IPS DF 4.7 (cell line): ENCODE results near the gene SRP14.

Source experiments
- DNase-seq: peaks from one replicate; pipeline ENCODE4 v3.0.0-alpha.2; 2013; ENCODE audit warnings: low spot score; ENCODE audit errors: extremely low read depth

Gene SRP14

DNA sequence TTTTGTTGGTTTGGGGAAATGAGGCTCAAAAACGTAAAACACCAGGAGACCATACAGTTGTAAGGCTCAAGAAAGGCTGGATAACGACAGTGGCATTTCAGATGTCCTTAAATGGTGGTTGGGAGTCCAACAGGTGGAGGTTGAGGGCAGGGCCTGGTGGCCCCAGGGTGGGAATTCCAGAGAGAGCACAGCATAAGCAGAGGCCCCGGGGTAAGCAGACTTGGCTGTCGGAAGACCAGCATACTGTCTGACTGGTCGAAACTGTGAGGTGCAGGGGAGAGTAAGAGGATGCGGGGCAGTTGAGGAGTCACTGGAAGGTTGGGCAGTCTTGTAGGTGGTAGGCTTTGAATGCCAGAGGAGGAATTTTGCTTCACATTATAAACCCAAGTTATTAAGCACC lies 48.3 kb downstream of the SRP14 start:
- DNase-seq = no peak

DNA sequence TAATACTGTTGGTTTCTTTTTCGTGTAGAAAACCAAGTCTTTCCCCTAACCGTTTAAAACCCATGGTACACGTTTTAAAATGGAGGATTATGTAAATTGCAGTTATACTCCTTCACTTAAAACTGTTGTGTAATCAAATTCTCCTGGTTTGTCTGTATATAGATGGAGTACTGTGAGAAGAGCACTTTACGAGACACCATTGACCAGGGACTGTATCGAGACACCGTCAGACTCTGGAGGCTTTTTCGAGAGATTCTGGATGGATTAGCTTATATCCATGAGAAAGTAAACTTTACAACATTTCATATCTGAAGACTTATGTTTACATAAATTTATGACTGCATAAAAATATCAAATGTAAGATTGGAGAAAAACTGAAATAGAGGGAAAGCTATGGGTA lies 51.2 kb downstream of the SRP14 start:
- DNase-seq = no peak
